ENCODE results near the gene PARD6A.

- no peak for TF ChIP-seq CTCF (conservative IDR thresholded peaks at IDR 0.05)
- no peak for TF ChIP-seq ZFX (IDR thresholded peaks at IDR 0.05)
These were observed 13.2 kb downstream of the PARD6A start for GRCh38 chr16:67673712-67674580.

All from C4-2B (cell line).